GM12878 (cell line): Measurements from ENCODE around the gene TSPAN15.

Source experiments
- BACH1 ChIP-seq: fragments of 450-650 bp; IDR thresholded peaks from 2 replicates; pipeline ENCODE4 v1.6.1; 2017; ENCODE audit warnings: mild to moderate bottlenecking, borderline replicate concordance
- HDAC6 ChIP-seq: fragments of 200-600 bp; sonication (generic); IDR thresholded peaks from one replicate; pipeline ENCODE4 v1.8.0; 2017; ENCODE audit warnings: antibody characterized with exemption; ENCODE audit not compliant: unreplicated experiment
- JUND ChIP-seq: IDR thresholded peaks from 2 replicates; pipeline ENCODE4 v1.6.1; 2012; ENCODE audit warnings: low read depth, mild to moderate bottlenecking, low read length, improper control_type of control experiment, moderate library complexity
- MXI1 ChIP-seq: fragments of 150-350 bp; IDR thresholded peaks from 2 replicates; pipeline ENCODE4 v1.6.1; 2011; ENCODE audit warnings: low read depth, mild to moderate bottlenecking, inconsistent platforms, low read length, improper control_type of control experiment
- NFYB ChIP-seq: IDR thresholded peaks from 2 replicates; pipeline ENCODE4 v1.6.1; 2011; ENCODE audit warnings: low read depth, mild to moderate bottlenecking, low read length, improper control_type of control experiment, moderate library complexity; ENCODE audit not compliant: insufficient read depth
- RFX5 ChIP-seq: IDR thresholded peaks from 2 replicates; pipeline ENCODE4 v1.6.1; 2011; ENCODE audit warnings: low read depth, low read length, improper control_type of control experiment
- SMC3 ChIP-seq: IDR thresholded peaks from 2 replicates; pipeline ENCODE4 v1.6.1; 2011; ENCODE audit warnings: low read length, improper control_type of control experiment, borderline replicate concordance
- SPI1 ChIP-seq: IDR thresholded peaks from 2 replicates; pipeline ENCODE4 v1.6.1; 2011; ENCODE audit warnings: low read depth, mild to moderate bottlenecking, low read length, moderate library complexity, borderline replicate concordance; ENCODE audit not compliant: insufficient read depth
- ZNF274 ChIP-seq: IDR thresholded peaks from one replicate; pipeline ENCODE4 v1.8.0; 2011; ENCODE audit not compliant: insufficient read length, insufficient read depth
- TF ChIP-seq, protein P1 (sequence below), 3 experiments: IDR thresholded peaks in 2 of 3; conservative IDR thresholded peaks in 1 of 3; 2 replicates each; pipeline ENCODE4 v1.5.1; 2011; ENCODE audit warnings: low read depth in 3 of 3, low read length in 3 of 3, mild to moderate bottlenecking in 3 of 3, control low read depth in 2 of 3, moderate library complexity in 2 of 3, inconsistent platforms in 1 of 3, mixed read lengths in 1 of 3; ENCODE audit not compliant: control insufficient read depth in 2 of 3, insufficient read depth in 1 of 3; ENCODE audit errors: extremely low read depth in 1 of 3

DNA sequence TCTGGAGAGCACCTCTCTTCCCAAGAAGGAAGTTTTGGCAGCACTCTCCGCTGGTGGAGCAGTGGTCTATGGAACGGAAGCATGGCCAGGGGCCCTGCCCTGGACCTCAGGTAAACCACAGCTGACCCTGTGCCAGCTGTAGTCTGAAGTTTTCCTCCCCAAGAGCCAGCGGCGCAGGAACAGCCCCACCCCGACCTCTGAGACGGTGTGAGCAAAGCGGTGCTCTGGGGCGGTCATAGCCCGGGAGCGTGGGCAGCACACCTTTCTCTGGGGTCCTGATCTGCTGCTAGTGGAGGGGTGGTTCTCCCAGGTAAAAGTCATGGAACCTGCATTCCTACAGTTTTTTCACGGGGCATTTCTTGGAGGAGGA lies 52.6 kb downstream of the TSPAN15 start:
- TF ChIP-seq MXI1 (no peak), NFYB (no peak), ZNF274 (no peak), BACH1 (no peak), RFX5 (no peak), HDAC6 (no peak), JUND (no peak), SPI1 (no peak), SMC3 (no peak)
- TF ChIP-seq, protein P1, sequence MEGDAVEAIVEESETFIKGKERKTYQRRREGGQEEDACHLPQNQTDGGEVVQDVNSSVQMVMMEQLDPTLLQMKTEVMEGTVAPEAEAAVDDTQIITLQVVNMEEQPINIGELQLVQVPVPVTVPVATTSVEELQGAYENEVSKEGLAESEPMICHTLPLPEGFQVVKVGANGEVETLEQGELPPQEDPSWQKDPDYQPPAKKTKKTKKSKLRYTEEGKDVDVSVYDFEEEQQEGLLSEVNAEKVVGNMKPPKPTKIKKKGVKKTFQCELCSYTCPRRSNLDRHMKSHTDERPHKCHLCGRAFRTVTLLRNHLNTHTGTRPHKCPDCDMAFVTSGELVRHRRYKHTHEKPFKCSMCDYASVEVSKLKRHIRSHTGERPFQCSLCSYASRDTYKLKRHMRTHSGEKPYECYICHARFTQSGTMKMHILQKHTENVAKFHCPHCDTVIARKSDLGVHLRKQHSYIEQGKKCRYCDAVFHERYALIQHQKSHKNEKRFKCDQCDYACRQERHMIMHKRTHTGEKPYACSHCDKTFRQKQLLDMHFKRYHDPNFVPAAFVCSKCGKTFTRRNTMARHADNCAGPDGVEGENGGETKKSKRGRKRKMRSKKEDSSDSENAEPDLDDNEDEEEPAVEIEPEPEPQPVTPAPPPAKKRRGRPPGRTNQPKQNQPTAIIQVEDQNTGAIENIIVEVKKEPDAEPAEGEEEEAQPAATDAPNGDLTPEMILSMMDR (IDR thresholded peaks at IDR 0.05 in 2 of 3, conservative IDR thresholded peaks at IDR 0.05 in 1 of 3; ENCODE audit: control insufficient read depth in 2 of 3, extremely low read depth in 1 of 3, insufficient read depth in 1 of 3, low read depth in 3 of 3, low read length in 3 of 3) = no peak
